ENCODE results near the gene TESPA1.

TESPA1 gene

DNA sequence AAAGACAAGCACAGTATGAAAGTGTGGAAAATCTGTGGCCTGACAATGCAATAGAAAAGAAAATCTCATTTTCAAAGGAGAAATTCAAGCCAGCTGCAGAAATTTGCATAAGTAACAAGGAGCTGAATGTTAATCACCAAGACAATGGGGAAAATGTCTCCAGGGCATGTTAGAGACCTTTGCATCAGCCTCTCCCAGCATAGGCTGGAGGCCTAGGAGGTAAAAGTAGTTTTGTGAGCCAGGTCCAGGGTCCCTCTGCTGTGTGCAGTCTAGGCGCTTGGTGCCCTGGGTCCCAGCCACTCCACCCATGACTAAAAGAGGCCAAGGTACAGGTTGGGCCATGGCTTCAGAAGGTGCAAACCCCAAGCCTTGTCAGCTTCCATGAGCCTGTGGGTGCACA is 58.3 kb downstream of the TESPA1 start:
- in situ Hi-C loops (cut with HindIII; ENCODE audit: low pct_ligation_motif_present, low pct_unique_long_range_greater_than_20kb, low sequenced_read_pairs) = no loop called here
- no peak for DNase-seq

DNA sequence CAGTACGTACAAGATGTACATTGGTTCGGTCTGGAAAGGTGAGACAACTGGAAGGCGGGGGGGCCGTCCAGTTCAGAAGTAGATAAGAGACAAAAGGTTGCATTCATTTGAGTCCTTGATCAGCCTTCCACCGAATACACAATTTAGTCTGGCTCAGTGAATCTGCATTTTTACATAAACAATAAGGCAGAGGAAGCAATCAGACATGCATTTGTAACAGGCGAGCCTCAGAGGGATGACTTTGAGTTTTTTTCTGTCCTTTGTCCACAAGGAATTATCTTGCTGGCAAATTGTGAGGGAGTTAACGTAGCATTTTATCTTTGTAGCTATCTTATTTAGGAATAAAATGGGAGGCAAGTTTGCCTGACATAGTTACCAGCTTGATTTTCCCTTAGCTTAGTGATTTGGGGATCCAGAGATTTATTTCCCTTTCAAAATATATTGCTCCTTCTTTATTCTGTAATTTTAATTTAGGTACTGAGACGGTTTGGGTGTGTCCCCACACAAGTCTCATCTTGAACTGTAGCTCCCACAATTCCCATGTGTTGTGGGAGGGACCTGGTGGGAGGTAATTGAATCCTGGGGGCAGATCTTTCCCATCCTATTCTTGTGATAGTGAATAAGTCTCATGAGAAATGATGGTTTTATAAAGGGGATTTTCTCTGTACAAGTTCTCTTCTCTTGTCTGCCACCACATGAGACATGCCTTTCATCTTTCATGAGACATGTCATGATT is 59.4 kb downstream of the TESPA1 start:
- in situ Hi-C loops (cut with HindIII; ENCODE audit: low pct_ligation_motif_present, low pct_unique_long_range_greater_than_20kb, low sequenced_read_pairs) = no loop called here
- no peak for DNase-seq

- in situ Hi-C loops (cut with HindIII; ENCODE audit: low pct_ligation_motif_present, low pct_unique_long_range_greater_than_20kb, low sequenced_read_pairs) = no loop called here
These were observed 67.5 kb downstream of the TESPA1 start for GRCh38 chr12:54917001-54917488.

More at GRCh38 chr12:54917001-54917488, 67.5 kb downstream of the TESPA1 start:
- no peak for DNase-seq

All from ACHN (cell line).